CD4-positive, alpha-beta memory T cell (primary cell): Measurements from ENCODE around the gene COX5A. TPM values are rescaled to one million over a fixed set of nuclear protein-coding genes. Genes with fewer than 3 reads are reported as not detected.
"Not testable (repeated sequence)": the region's sequence is repeated elsewhere in the genome, so short reads cannot be mapped to it uniquely, and the experiment has no call there.

ENCODE experiments used
- CTCF ChIA-PET: fragments of 350-600 bp; sonication (Branson Sonifier 250); formaldehyde crosslinking; loops from one replicate; lab custom pipeline; 2021; ENCODE audit warnings: inconsistent platforms; ENCODE audit not compliant: partially characterized antibody; lab: Charles Lee
- POLR2A ChIA-PET: fragments of 350-600 bp; sonication (Branson Sonifier 250); formaldehyde crosslinking; loops from one replicate; lab custom pipeline; 2021; ENCODE audit not compliant: partially characterized antibody; lab: Charles Lee
- DNase-seq, 5 donors: peaks; one replicate each; pipeline versions ENCODE4 v3.0.0 to v3.0.0-alpha.2; 2020 to 2022; ENCODE audit warnings: mixed read lengths in 1 of 5
- H3K27ac ChIP-seq: one replicate; pipeline ENCODE4 v1.7.0; 2013; ENCODE audit warnings: low read depth, low read length
- H3K27me3 ChIP-seq: 2 replicates; pipeline ENCODE4 v1.7.0; 2013; ENCODE audit warnings: mild to moderate bottlenecking, low read length, moderate library complexity; ENCODE audit not compliant: insufficient read depth
- H3K36me3 ChIP-seq: 2 replicates; pipeline ENCODE4 v1.7.0; 2013; ENCODE audit warnings: mild to moderate bottlenecking, low read length, moderate library complexity; ENCODE audit not compliant: insufficient read depth
- H3K4me1 ChIP-seq: 2 replicates; pipeline ENCODE4 v1.7.0; 2013; ENCODE audit warnings: mild to moderate bottlenecking, low read length, moderate library complexity; ENCODE audit not compliant: insufficient read depth
- H3K4me3 ChIP-seq, 2 donors: one replicate each; pipeline ENCODE4 v1.7.0; 2013; ENCODE audit warnings: low read length in 2 of 2, mild to moderate bottlenecking in 1 of 2
- H3K9me3 ChIP-seq, 2 donors: one replicate each; pipeline ENCODE4 v1.7.0; 2013; ENCODE audit warnings: low read length in 2 of 2, control low read depth in 1 of 2; ENCODE audit not compliant: control insufficient read depth in 1 of 2
- H3K27ac Mint-ChIP-seq, 7 donors: one replicate each; pipeline ENCODE4 v1.8.0; 2020 to 2021; ENCODE audit warnings: mixed read lengths in 7 of 7, mild to moderate bottlenecking in 6 of 7, inconsistent platforms in 3 of 7, moderate library complexity in 3 of 7
- H3K27me3 Mint-ChIP-seq, 2 donors: one replicate each; pipeline ENCODE4 v1.8.0; 2020 to 2021; ENCODE audit warnings: mixed read lengths in 2 of 2
- H3K36me3 Mint-ChIP-seq, 2 donors: one replicate each; pipeline ENCODE4 v1.8.0; 2020 to 2021; ENCODE audit warnings: mixed read lengths in 2 of 2, inconsistent platforms in 1 of 2, mild to moderate bottlenecking in 1 of 2
- H3K4me1 Mint-ChIP-seq, 4 donors: one replicate each; pipeline ENCODE4 v1.8.0; 2020 to 2021; ENCODE audit warnings: mixed read lengths in 4 of 4, mild to moderate bottlenecking in 1 of 4
- H3K4me3 Mint-ChIP-seq, 8 donors: one replicate each; pipeline ENCODE4 v1.8.0; 2020 to 2021; ENCODE audit warnings: mixed read lengths in 8 of 8, mild to moderate bottlenecking in 7 of 8, moderate library complexity in 6 of 8, inconsistent platforms in 3 of 8
- H3K9me3 Mint-ChIP-seq, 8 donors: one replicate each; pipeline ENCODE4 v1.8.0; 2020 to 2021; ENCODE audit warnings: mixed read lengths in 8 of 8, mild to moderate bottlenecking in 5 of 8, inconsistent platforms in 3 of 8, moderate library complexity in 1 of 8
- intact Hi-C: fragments of 100-400 bp; cut with micrococcal nuclease; formaldehyde crosslinking; loops from one replicate; pipeline ENCODE4 v1.15.1; 2023
- polyA plus RNA-seq, 2 donors: library from polyadenylated mRNA; unstranded; fragments of 300-500 nt; fragmentation: Illumina TruSeq; gene quantifications; one replicate each; pipeline ENCODE4 v1.2.3, GENCODE V29; 2021
- total RNA-seq, 2 experiments: library from RNA; stranded (reverse); gene quantifications; one replicate each; pipeline ENCODE4 v1.2.3, GENCODE V29; 2021

COX5A gene
- total and polyA plus RNA-seq, 4 experiments from 2014 or later = 66.8 to 336 (median 203) TPM

GRCh38 chr15:74935193-74935592, 2.7 kb downstream of the COX5A start:
- CTCF ChIA-PET = interaction anchor here (0.7 to 1.8 kb wide), 9 partner anchors 14 to 269 kb away, joined by 3 to 7 read pairs (median 3); partner anchors contain the start of gene FAM219B
- H3K27me3 ChIP-seq, H3K4me3 ChIP-seq, H3K9me3 ChIP-seq, H3K27ac ChIP-seq, H3K9me3 Mint-ChIP-seq, H3K36me3 ChIP-seq, H3K27me3 Mint-ChIP-seq, DNase-seq, POLR2A ChIA-PET: not testable (repeated sequence)
- peaks cover 0 to 19% of the 10 kb centered on the region in 2 donors for H3K36me3 Mint-ChIP-seq
- H3K27ac Mint-ChIP-seq = peak overlapping the region in 5 of 7 donors; percentile 24 to 83 (median 77)
- H3K4me3 Mint-ChIP-seq = peak overlapping the region in 7 of 8 donors; percentile 24 to 72 (median 58)
- intact Hi-C loops = loop anchor here (5.0 kb wide), 3 partner anchors 43 to 517 kb away; partner anchors contain the start of genes MPI and SIN3A
- peaks cover 38% of the 10 kb centered on the region for H3K4me1 ChIP-seq
- peaks cover 27 to 45% (median 29%) of the 10 kb centered on the region in 4 donors for H3K4me1 Mint-ChIP-seq

- no peak overlapping the region for H3K27ac ChIP-seq
- peak overlapping the region in 4 of 7 donors; percentile 13 to 63 (median 41) for H3K27ac Mint-ChIP-seq
- intact Hi-C loops = no loop called here
- no peaks in the 10 kb centered on the region for H3K27me3 Mint-ChIP-seq
- H3K27me3 ChIP-seq = no peaks in the 10 kb centered on the region
- ChIA-PET POLR2A (interaction anchor here (1.7 kb wide), 1 partner anchor 27 kb away, joined by 5 read pairs; the partner anchor contains the start of gene FAM219B), CTCF (interaction anchor here (1.5 to 1.8 kb wide), 3 partner anchors 16 to 146 kb away, joined by 4 to 7 read pairs (median 5); no protein-coding TSS in a partner anchor)
- no peaks in the 10 kb centered on the region for H3K9me3 Mint-ChIP-seq
- peaks cover 6 to 28% of the 10 kb centered on the region in 2 donors for H3K36me3 Mint-ChIP-seq
- peaks cover 38% of the 10 kb centered on the region for H3K4me1 ChIP-seq
- no peak overlapping the region for H3K4me3 ChIP-seq
- H3K36me3 ChIP-seq = peaks cover 6% of the 10 kb centered on the region
- H3K4me1 Mint-ChIP-seq = peaks cover 25 to 40% (median 27%) of the 10 kb centered on the region in 4 donors
- H3K4me3 Mint-ChIP-seq = peak overlapping the region in 2 of 8 donors; percentile 20 to 49
- H3K9me3 ChIP-seq = no peaks in the 10 kb centered on the region
- DNase-seq = no peak
Measured at GRCh38 chr15:74933573-74933972, 4.3 kb downstream of the COX5A start.

GRCh38 chr15:74928771-74929198, 9.1 kb downstream of the COX5A start:
- no peaks in the 10 kb centered on the region for H3K27me3 Mint-ChIP-seq
- no peaks in the 10 kb centered on the region for H3K27me3 ChIP-seq
- H3K4me1 ChIP-seq = peaks cover 7% of the 10 kb centered on the region
- ChIA-PET CTCF (no interaction called here), POLR2A (no interaction called here)
- H3K4me3 Mint-ChIP-seq = no peak overlapping the region
- peaks cover 18% of the 10 kb centered on the region for H3K36me3 ChIP-seq
- H3K9me3 ChIP-seq = no peaks in the 10 kb centered on the region
- peaks cover 6 to 10% (median 9%) of the 10 kb centered on the region in 4 donors for H3K4me1 Mint-ChIP-seq
- DNase-seq = no peak
- H3K4me3 ChIP-seq = no peak overlapping the region
- no peaks in the 10 kb centered on the region for H3K9me3 Mint-ChIP-seq
- H3K36me3 Mint-ChIP-seq = peaks cover 17 to 45% of the 10 kb centered on the region in 2 donors
- intact Hi-C loops = no loop called here
- no peak overlapping the region for H3K27ac ChIP-seq
- no peak overlapping the region for H3K27ac Mint-ChIP-seq

- peak overlapping the region in 1 of 7 donors; percentile 19 for H3K27ac Mint-ChIP-seq
Measured at GRCh38 chr15:74924525-74924924, 13.3 kb downstream of the COX5A start.

GRCh38 chr15:74920456-74920855, 17.4 kb downstream of the COX5A start:
- Mint-ChIP-seq H3K27me3 (no peaks in the 10 kb centered on the region), H3K4me3 (no peak overlapping the region), H3K9me3 (no peaks in the 10 kb centered on the region), H3K4me1 (peaks cover 0 to 2% (median 0%) of the 10 kb centered on the region in 4 donors), H3K36me3 (peaks cover 34 to 56% of the 10 kb centered on the region in 2 donors), H3K27ac (no peak overlapping the region)
- POLR2A ChIA-PET = interaction anchor here (0.6 kb wide), 1 partner anchor 240 kb away, joined by 3 read pairs; no protein-coding TSS in a partner anchor
- DNase-seq = no peak
- Histone ChIP-seq H3K4me3 (no peak overlapping the region), H3K27me3 (no peaks in the 10 kb centered on the region), H3K9me3 (no peaks in the 10 kb centered on the region), H3K4me1 (no peaks in the 10 kb centered on the region), H3K36me3 (peaks cover 46% of the 10 kb centered on the region), H3K27ac (no peak overlapping the region)
- intact Hi-C loops = loop anchor here (1.0 kb wide), 1 partner anchor 36 kb away; the partner anchor contains the start of gene RPP25
- CTCF ChIA-PET = interaction anchor here (1.0 to 1.5 kb wide), 4 partner anchors 14 to 151 kb away, joined by 3 to 6 read pairs (median 4); partner anchors contain the start of gene FAM219B

More at GRCh38 chr15:74924525-74924924, 13.3 kb downstream of the COX5A start:
- peaks cover 37 to 60% of the 10 kb centered on the region in 2 donors for H3K36me3 Mint-ChIP-seq
- H3K4me1 Mint-ChIP-seq = no peaks in the 10 kb centered on the region
- Histone ChIP-seq H3K27me3 (no peaks in the 10 kb centered on the region), H3K4me1 (no peaks in the 10 kb centered on the region), H3K9me3 (no peaks in the 10 kb centered on the region), H3K27ac (no peak overlapping the region), H3K36me3 (peaks cover 40% of the 10 kb centered on the region), H3K4me3 (no peak overlapping the region)
- intact Hi-C loops = no loop called here
- ChIA-PET POLR2A (no interaction called here), CTCF (interaction anchor here (1.5 kb wide), 1 partner anchor 23 kb away, joined by 4 read pairs; no protein-coding TSS in a partner anchor)
- no peaks in the 10 kb centered on the region for H3K27me3 Mint-ChIP-seq
- H3K4me3 Mint-ChIP-seq = no peak overlapping the region
- DNase-seq = no peak
- H3K9me3 Mint-ChIP-seq = no peaks in the 10 kb centered on the region

GRCh38 chr15:74917676-74918075, 20.2 kb downstream of the COX5A start:
- H3K4me3 ChIP-seq = no peak overlapping the region

GRCh38 chr15:74913799-74914198, 24.1 kb downstream of the COX5A start:
- not testable (repeated sequence) for H3K9me3 Mint-ChIP-seq, H3K4me3 Mint-ChIP-seq

More at GRCh38 chr15:74917676-74918075, 20.2 kb downstream of the COX5A start:
- H3K27ac Mint-ChIP-seq = no peak overlapping the region
- no peaks in the 10 kb centered on the region for H3K4me1 ChIP-seq
- H3K9me3 ChIP-seq = no peaks in the 10 kb centered on the region
- H3K9me3 Mint-ChIP-seq = no peaks in the 10 kb centered on the region
- H3K27ac ChIP-seq = no peak overlapping the region
- no peaks in the 10 kb centered on the region for H3K27me3 ChIP-seq
- H3K27me3 Mint-ChIP-seq = no peaks in the 10 kb centered on the region
- H3K4me3 Mint-ChIP-seq = no peak overlapping the region
- CTCF ChIA-PET = interaction anchor here (1.0 to 1.6 kb wide), 2 partner anchors 14 to 16 kb away, joined by 4 to 5 read pairs; no protein-coding TSS in a partner anchor
- no peak for DNase-seq
- peaks cover 0 to 2% (median 0%) of the 10 kb centered on the region in 4 donors for H3K4me1 Mint-ChIP-seq
- POLR2A ChIA-PET = interaction anchor here (2.0 kb wide), 1 partner anchor 11 kb away, joined by 8 read pairs; the partner anchor contains the start of gene FAM219B
- peaks cover 33% of the 10 kb centered on the region for H3K36me3 ChIP-seq
- peaks cover 34 to 53% of the 10 kb centered on the region in 2 donors for H3K36me3 Mint-ChIP-seq
- intact Hi-C loops = no loop called here

More at GRCh38 chr15:74913799-74914198, 24.1 kb downstream of the COX5A start:
- H3K4me1 Mint-ChIP-seq, DNase-seq, H3K27me3 ChIP-seq, intact Hi-C loops, H3K4me1 ChIP-seq, H3K4me3 ChIP-seq, H3K27me3 Mint-ChIP-seq, H3K9me3 ChIP-seq, H3K27ac ChIP-seq: not testable (repeated sequence)
- peaks cover 18 to 33% of the 10 kb centered on the region in 2 donors for H3K36me3 Mint-ChIP-seq
- H3K36me3 ChIP-seq = peaks cover 11% of the 10 kb centered on the region
- ChIA-PET CTCF (interaction anchor here (0.9 kb wide), 1 partner anchor 12 kb away, joined by 5 read pairs; no protein-coding TSS in a partner anchor), POLR2A (interaction anchor here (1.0 kb wide), 1 partner anchor 10 kb away, joined by 3 read pairs; no protein-coding TSS in a partner anchor)
- H3K27ac Mint-ChIP-seq = peak overlapping the region in 1 of 7 donors; percentile 31
